Glomerular endothelial cell (primary cell): Measurements from ENCODE around the gene F2RL3. TPM values are rescaled to one million over a fixed set of nuclear protein-coding genes. Genes with fewer than 3 reads are reported as not detected.
A peak's percentile ranks its signal among the peaks of the same experiment; 100 is the strongest.

ENCODE experiments used
- DNase-seq: peaks from one replicate; pipeline ENCODE4 v3.0.0-alpha.2; 2011; ENCODE audit warnings: low read depth, low spot score; ENCODE audit errors: extremely low read depth
- total RNA-seq: library from RNA; depleted of rRNA; stranded (reverse); fragments of >200 nt; gene quantifications from 2 replicates; pipeline ENCODE4 v1.2.3, GENCODE V29; 2015

F2RL3 gene
- total RNA-seq, result 12.4 and 79.1 TPM in 2 replicates

GRCh38 chr19:16888629-16889365 lies at the start of gene F2RL3:
TSS of gene F2RL3 (plus strand) at chr19:16888999. CDS start at chr19:16889190, 191 bp downstream.
- no peak for DNase-seq

GRCh38 chr19:16841391-16841926 lies 47.3 kb upstream of the F2RL3 start:
- no peak for DNase-seq

GRCh38 chr19:16846901-16847300 lies 41.9 kb upstream of the F2RL3 start:
- no peak for DNase-seq

GRCh38 chr19:16847430-16847829 lies 41.4 kb upstream of the F2RL3 start:
- DNase-seq, result no peak

GRCh38 chr19:16849168-16849567 lies 39.6 kb upstream of the F2RL3 start:
- no peak for DNase-seq

GRCh38 chr19:16850133-16850532 lies 38.7 kb upstream of the F2RL3 start:
- DNase-seq, result no peak

- DNase-seq, result no peak
These were observed 37.6 kb upstream of the F2RL3 start for GRCh38 chr19:16851031-16851712.

- DNase-seq, result no peak
These were observed 35.7 kb upstream of the F2RL3 start for GRCh38 chr19:16853066-16853465.

- no peak for DNase-seq
These were observed 32.7 kb upstream of the F2RL3 start for GRCh38 chr19:16856091-16856490.

- DNase-seq, result no peak
These were observed 29.2 kb upstream of the F2RL3 start for GRCh38 chr19:16859626-16860025.

GRCh38 chr19:16860118-16860517 lies 28.7 kb upstream of the F2RL3 start:
- DNase-seq, result no peak

- no peak for DNase-seq
These were observed 27.8 kb upstream of the F2RL3 start for GRCh38 chr19:16861011-16861410.

GRCh38 chr19:16861834-16862233 lies 27.0 kb upstream of the F2RL3 start:
- DNase-seq, result no peak

GRCh38 chr19:16862826-16863415 lies 25.9 kb upstream of the F2RL3 start:
- DNase-seq, result no peak

- no peak for DNase-seq
These were observed 21.6 kb upstream of the F2RL3 start for GRCh38 chr19:16867211-16867610.

- DNase-seq, result no peak
These were observed 20.2 kb upstream of the F2RL3 start for GRCh38 chr19:16868423-16869130.

- DNase-seq, result no peak
These were observed 19.3 kb upstream of the F2RL3 start for GRCh38 chr19:16869331-16869972.

GRCh38 chr19:16871871-16872270 lies 16.9 kb upstream of the F2RL3 start:
- DNase-seq, result peak; percentile 42

GRCh38 chr19:16872728-16873127 lies 16.1 kb upstream of the F2RL3 start:
- no peak for DNase-seq

- no peak for DNase-seq
These were observed 15.2 kb upstream of the F2RL3 start for GRCh38 chr19:16873594-16873993.
